Panc1 (cell line): ENCODE results near the gene STYXL1. TPM values are rescaled to one million over a fixed set of nuclear protein-coding genes. Genes with fewer than 3 reads are reported as not detected.

Source experiments
- ATAC-seq: fragments of 200-7000 bp; cut with Tn5 transposase; 2 replicates; pipeline ENCODE4 v1.9.1; 2020; ENCODE audit warnings: mild to moderate bottlenecking, moderate library complexity
- BruUV-seq: library from RNA; stranded (reverse); fragments of 400-500 nt; replicated peaks from 2 replicates; lab custom pipeline; 2021; lab: Mats Ljungman, UMichigan
- CTCF ChIA-PET: fragments of 300-600 bp; sonication (Branson Sonifier 250); formaldehyde crosslinking; loops from one replicate; lab custom pipeline; 2022; ENCODE audit warnings: antibody characterized with exemption; lab: Charles Lee
- POLR2A ChIA-PET: fragments of 300-600 bp; sonication (Branson Sonifier 250); formaldehyde crosslinking; loops from one replicate; lab custom pipeline; 2022; ENCODE audit warnings: antibody characterized with exemption; lab: Charles Lee
- DNase-seq: peaks from one replicate; pipeline ENCODE4 v3.0.0-alpha.2; 2010; ENCODE audit warnings: low read depth, low spot score
- H3K27ac ChIP-seq: 2 replicates; pipeline ENCODE4 v1.5.1; 2011; ENCODE audit warnings: mild to moderate bottlenecking, low read length, inconsistent platforms
- H3K27me3 ChIP-seq: fragments of 200-500 bp; sonication (Bioruptor generic); 2 replicates; pipeline ENCODE4 v1.6.0; 2014; ENCODE audit warnings: low read length, inconsistent platforms; ENCODE audit not compliant: control insufficient read depth, insufficient read depth
- H3K36me3 ChIP-seq: fragments of 200-500 bp; sonication (Bioruptor generic); 2 replicates; pipeline ENCODE4 v1.5.1; 2014; ENCODE audit warnings: inconsistent platforms, mild to moderate bottlenecking, low read length, moderate library complexity; ENCODE audit not compliant: control insufficient read depth, insufficient read depth
- H3K4me1 ChIP-seq: 2 replicates; pipeline ENCODE4 v1.5.1; 2011; ENCODE audit warnings: inconsistent platforms, mild to moderate bottlenecking, low read length, moderate library complexity; ENCODE audit not compliant: control insufficient read depth, insufficient read depth
- H3K4me3 ChIP-seq, 2 experiments: 2 replicates each; pipeline ENCODE4 v1.5.1; 2011 to 2012; ENCODE audit warnings: low read depth in 2 of 2, low read length in 2 of 2, mild to moderate bottlenecking in 2 of 2, inconsistent platforms in 1 of 2, moderate library complexity in 1 of 2
- H3K9me3 ChIP-seq: fragments of 200-500 bp; sonication (Bioruptor generic); 2 replicates; pipeline ENCODE4 v1.5.1; 2014; ENCODE audit warnings: low read depth, mild to moderate bottlenecking, inconsistent platforms, low read length, moderate library complexity; ENCODE audit not compliant: control insufficient read depth, insufficient read depth
- CTCF ChIP-seq: fragments of 450-650 bp; IDR thresholded peaks from 2 replicates; pipeline ENCODE4 v1.5.1; 2017; ENCODE audit warnings: mild to moderate bottlenecking
- POLR2AphosphoS5 ChIP-seq: IDR thresholded peaks from 2 replicates; pipeline ENCODE4 v1.6.1; 2012; ENCODE audit warnings: mild to moderate bottlenecking, low read depth, low read length, moderate library complexity
- REST ChIP-seq, 2 experiments: IDR thresholded peaks; 2 replicates each; pipeline ENCODE4 v1.6.1; 2011 to 2012; ENCODE audit warnings: low read depth in 2 of 2, control low read depth in 1 of 2, low read length in 1 of 2, mild to moderate bottlenecking in 1 of 2, moderate library complexity in 1 of 2; ENCODE audit not compliant: insufficient read depth in 1 of 2
- SIN3A ChIP-seq: IDR thresholded peaks from 2 replicates; pipeline ENCODE4 v1.6.1; 2012; ENCODE audit warnings: low read depth, mild to moderate bottlenecking, low read length, moderate library complexity, borderline replicate concordance; ENCODE audit not compliant: insufficient read depth
- TCF7L2 ChIP-seq: IDR thresholded peaks from 2 replicates; pipeline ENCODE4 v1.6.1; 2011; ENCODE audit warnings: mild to moderate bottlenecking, low read depth, low read length, inconsistent platforms
- in situ Hi-C: cut with HindIII; loops from 2 replicates; pipeline ENCODE4 v1.10.0; 2016; ENCODE audit warnings: low sequenced_read_pairs, low pct_unique_long_range_greater_than_20kb
- intact Hi-C: fragments of 100-400 bp; cut with micrococcal nuclease; formaldehyde crosslinking; loops from one replicate; pipeline ENCODE4 v1.10.0; 2022; ENCODE audit not compliant: unreplicated experiment
- total RNA-seq: library from RNA; stranded (reverse); gene quantifications from one replicate; pipeline ENCODE4 v1.2.1, GENCODE V29; 2021; ENCODE audit not compliant: unreplicated experiment

The STYXL1 gene
- total RNA-seq, 1 experiment from 2014 or later: 57.6 TPM

- no peaks in the 10 kb centered on the region for H3K4me1 ChIP-seq
- TF ChIP-seq CTCF: no peak
- no peak for TF ChIP-seq REST (IDR thresholded peaks at IDR 0.05; ENCODE audit: insufficient read depth in 1 of 2, low read depth in 2 of 2, low read length in 1 of 2)
- no peak for TF ChIP-seq POLR2AphosphoS5
- no peak for TF ChIP-seq TCF7L2
- TF ChIP-seq SIN3A: no peak
- in situ Hi-C loops: no loop called here
- ATAC-seq: no peak
- no peak overlapping the region for H3K27ac ChIP-seq
- ChIA-PET CTCF (no interaction called here), POLR2A (no interaction called here)
- intact Hi-C loops: no loop called here
- H3K27me3 ChIP-seq: no peaks in the 10 kb centered on the region
- no peak overlapping the region for H3K4me3 ChIP-seq
- BruUV-seq: no TSS peak
- DNase-seq: no peak
- no peaks in the 10 kb centered on the region for H3K36me3 ChIP-seq
- H3K9me3 ChIP-seq: no peaks in the 10 kb centered on the region
Observed at GRCh38 chr7:75967487-75967997, 80.3 kb downstream of the STYXL1 start.

GRCh38 chr7:75967055-75967454, 80.7 kb downstream of the STYXL1 start:
- no TSS peak for BruUV-seq
- in situ Hi-C loops: no loop called here
- ATAC-seq (no peak), DNase-seq (no peak)
- Histone ChIP-seq H3K4me1 (no peaks in the 10 kb centered on the region), H3K4me3 (no peak overlapping the region), H3K9me3 (no peaks in the 10 kb centered on the region), H3K27ac (no peak overlapping the region), H3K27me3 (no peaks in the 10 kb centered on the region), H3K36me3 (no peaks in the 10 kb centered on the region)
- ChIA-PET CTCF (no interaction called here), POLR2A (no interaction called here)
- TF ChIP-seq SIN3A (no peak), REST (IDR thresholded peaks at IDR 0.05; ENCODE audit: insufficient read depth in 1 of 2, low read depth in 2 of 2, low read length in 1 of 2) (no peak), TCF7L2 (no peak), POLR2AphosphoS5 (no peak), CTCF (no peak)
- intact Hi-C loops: no loop called here
